GM19025 (cell line): ENCODE measurements around the gene SLIT3.

Experiments used
- ATAC-seq: cut with Tn5 transposase; IDR thresholded peaks from one replicate; pipeline ENCODE4 v1.9.1; 2021; ENCODE audit warnings: mild to moderate bottlenecking, low read depth, moderate library complexity; ENCODE audit not compliant: unreplicated experiment

Gene SLIT3

DNA sequence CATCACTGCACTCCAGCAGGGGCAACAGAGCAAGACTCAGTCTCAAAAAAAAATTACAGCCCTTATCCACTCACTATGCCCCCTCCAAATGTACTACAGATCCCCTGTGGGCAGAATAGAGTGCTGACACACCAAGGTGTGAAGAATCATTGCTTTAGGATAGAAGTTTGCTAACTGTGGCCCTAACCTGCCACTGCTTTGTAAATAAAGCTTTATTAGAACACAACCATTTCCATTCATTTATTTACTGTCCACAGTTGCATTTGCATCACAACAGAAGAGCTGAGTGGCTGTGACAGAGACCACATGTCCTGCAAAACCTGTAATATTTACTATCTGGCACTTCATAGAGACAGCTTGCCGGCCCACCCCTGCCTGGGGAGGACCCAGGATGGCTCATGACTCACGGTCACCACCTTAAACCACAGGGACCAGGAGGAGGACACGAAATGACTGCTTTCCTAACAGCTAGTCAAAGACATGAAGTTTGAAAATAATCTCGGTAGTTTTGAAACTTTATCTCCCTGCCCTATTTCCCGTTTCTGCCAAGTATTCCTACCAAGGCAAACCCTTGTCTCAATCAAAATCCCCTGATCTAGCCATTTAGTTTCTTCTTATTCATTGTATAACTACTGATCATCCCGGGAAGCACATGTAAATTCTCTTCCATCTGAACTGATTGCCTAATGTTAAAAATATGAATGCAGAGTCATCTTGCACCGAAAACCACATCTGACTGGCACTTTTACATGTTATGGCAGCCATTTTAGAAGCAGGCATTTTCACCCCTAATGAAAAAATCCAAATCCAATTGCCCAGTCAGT, 206.1 kb downstream of the SLIT3 start:
- ATAC-seq: no peak

DNA sequence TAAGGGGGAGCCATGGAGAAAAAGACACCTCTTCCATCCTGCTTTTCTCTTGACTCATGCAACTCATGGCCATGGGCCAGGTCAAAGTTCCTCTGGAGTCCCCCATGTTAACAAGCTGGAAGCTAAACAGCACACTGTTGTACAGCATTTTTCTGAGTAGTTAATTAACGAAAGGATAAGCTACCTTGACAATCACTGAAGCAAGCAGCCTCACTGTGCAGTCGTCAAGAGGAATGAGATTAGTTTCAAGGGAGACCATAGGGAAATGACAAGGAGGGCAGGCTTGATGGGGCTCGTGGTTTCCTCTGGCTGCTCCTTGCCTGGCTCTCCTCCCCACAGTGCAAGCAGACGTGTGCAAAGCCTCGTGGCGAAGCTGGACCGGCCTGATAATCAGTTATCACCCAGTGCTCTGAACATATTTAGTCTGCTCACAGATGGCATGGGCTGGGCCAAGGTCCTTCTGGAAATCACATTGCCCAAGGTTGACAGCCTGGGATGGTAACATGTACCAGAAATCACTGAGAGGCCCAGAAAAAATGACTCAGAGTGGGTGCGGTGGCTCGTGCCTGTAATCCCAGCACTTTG, 209.5 kb downstream of the SLIT3 start:
- ATAC-seq: no peak

DNA sequence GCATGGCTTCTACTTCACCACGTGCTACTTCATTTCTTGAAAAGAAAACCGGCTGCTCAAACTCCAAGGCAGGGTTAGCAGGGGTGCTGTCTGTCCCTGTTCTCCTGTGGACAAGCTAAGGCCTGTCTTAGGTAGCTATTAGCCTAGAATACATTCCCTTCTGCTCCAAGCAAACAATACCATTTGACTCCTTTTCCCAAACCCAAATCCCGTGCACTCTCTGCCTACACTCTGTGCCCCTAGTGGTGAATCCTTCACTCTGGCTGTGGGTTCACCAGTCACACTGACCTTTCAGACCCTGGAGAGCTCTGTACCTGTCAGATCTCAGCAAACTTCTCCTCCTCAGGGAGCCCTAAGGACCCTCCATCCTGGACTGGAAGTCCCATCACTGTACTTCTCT, 211.6 kb downstream of the SLIT3 start:
- ATAC-seq: no peak

GRCh38 chr5:169088028-169088725, 212.8 kb downstream of the SLIT3 start:
- ATAC-seq: no peak

- ATAC-seq: no peak
Observed at GRCh38 chr5:169085636-169086035, 215.3 kb downstream of the SLIT3 start.

GRCh38 chr5:169085212-169085611, 215.7 kb downstream of the SLIT3 start:
- ATAC-seq: no peak

- ATAC-seq: no peak
Observed at GRCh38 chr5:169084775-169085174, 216.2 kb downstream of the SLIT3 start.

- no peak for ATAC-seq
Observed at GRCh38 chr5:169083394-169084018, 217.4 kb downstream of the SLIT3 start.

GRCh38 chr5:169081000-169081724, 219.8 kb downstream of the SLIT3 start:
- ATAC-seq: no peak

DNA sequence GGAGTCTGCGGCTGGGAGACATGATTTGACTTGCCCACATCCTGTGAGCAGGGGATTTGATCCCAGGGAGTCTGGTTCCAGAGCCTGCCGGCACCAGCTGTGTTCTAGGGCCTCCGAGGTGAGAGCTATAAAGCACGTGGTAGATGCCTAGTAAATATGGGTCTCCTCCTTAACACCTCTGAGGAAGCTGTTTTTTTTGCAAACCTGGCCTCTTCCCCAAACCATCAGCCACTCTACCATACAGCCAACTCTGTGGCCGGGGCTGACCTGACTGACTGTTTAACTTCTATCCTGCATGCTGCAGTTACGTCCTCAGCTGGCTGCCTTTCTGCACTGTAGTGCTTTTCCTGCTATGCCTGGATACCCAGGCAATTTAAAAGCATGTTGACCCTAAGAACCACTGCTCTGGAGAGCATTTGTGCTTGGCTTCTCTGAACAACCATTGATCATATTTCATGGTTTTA, 220.5 kb downstream of the SLIT3 start:
- ATAC-seq: no peak

DNA sequence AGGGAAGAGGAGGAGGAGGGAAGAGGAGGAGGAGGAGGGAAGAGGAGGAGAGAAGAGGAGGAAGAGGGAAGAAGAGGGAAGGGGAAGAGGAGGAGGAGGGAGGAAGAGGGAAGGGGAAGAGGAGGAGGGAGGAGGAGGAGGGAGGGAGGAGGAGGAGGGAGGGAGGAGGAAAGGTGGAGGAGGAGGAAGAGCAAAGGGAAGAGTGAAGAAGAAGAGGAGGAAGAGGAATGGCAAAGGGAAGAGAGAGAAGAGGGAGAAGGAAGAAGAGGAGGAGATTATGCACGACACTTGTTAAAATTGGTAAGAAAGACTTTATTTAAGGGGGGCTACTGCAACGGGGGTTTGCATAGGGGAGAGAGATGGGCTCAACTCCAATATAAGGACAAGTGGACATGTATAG, 221.2 kb downstream of the SLIT3 start:
- no peak for ATAC-seq

DNA sequence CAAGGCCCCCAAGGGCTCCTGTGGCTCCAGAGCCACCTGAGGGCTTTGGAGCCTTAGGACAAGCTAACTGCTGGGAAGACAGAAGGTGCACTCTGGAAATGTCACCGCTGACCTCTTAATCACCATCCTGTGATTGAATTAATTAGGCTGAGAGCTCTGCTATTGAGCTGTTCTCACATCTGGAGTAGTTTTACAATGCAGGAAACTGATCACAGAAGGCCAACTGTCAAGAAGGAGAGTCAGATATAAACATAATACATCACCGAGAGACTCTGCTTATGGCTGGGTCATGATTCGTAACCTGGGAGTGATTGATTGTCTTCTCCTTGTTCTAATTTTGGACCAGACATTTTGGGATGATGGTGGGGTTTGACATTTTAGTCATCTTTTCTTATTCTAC, 226.1 kb downstream of the SLIT3 start:
- ATAC-seq: no peak

DNA sequence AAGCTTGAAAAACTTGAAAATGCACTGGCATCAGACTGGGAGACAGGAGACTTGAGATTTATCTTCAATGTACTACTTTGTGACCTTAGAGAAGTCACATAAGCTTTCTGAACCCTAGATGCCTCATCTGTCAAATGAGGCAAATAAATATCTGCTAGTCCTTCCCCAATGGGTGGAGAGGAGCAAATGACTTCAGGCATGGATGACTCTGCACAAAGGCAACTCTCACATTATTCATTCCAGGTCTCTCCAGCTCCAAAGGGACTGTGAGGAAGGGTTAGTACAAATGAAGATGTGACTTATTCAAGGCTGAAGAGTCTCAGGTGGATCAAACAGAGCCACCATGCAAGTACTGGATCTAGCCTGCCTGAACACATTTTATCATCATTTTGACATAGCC, 228.7 kb downstream of the SLIT3 start:
- ATAC-seq: no peak

DNA sequence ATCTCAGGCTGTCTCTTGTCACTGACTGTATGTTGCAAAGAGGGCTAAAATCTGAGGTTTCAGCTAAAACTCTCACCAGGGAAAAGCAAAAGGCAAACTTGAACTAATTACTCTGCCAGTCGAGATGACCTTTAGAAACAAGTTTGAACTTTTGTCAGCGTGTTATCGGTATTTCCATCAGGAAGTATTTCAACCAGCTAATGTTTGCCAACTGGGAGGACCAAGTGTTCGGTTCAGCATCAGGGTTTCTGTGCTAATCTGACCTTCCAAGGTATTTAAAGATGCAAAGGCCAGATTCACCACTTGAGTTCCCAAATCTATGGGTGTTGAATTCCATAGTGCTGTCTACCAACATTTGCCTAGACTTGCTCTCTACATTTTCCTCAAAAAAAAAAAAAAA, 230.5 kb downstream of the SLIT3 start:
- no peak for ATAC-seq

- ATAC-seq: no peak
Observed at GRCh38 chr5:169067751-169068173, 233.2 kb downstream of the SLIT3 start.

GRCh38 chr5:169065400-169065799, 235.5 kb downstream of the SLIT3 start:
- ATAC-seq: no peak

GRCh38 chr5:169064093-169064492, 236.8 kb downstream of the SLIT3 start:
- ATAC-seq: no peak

DNA sequence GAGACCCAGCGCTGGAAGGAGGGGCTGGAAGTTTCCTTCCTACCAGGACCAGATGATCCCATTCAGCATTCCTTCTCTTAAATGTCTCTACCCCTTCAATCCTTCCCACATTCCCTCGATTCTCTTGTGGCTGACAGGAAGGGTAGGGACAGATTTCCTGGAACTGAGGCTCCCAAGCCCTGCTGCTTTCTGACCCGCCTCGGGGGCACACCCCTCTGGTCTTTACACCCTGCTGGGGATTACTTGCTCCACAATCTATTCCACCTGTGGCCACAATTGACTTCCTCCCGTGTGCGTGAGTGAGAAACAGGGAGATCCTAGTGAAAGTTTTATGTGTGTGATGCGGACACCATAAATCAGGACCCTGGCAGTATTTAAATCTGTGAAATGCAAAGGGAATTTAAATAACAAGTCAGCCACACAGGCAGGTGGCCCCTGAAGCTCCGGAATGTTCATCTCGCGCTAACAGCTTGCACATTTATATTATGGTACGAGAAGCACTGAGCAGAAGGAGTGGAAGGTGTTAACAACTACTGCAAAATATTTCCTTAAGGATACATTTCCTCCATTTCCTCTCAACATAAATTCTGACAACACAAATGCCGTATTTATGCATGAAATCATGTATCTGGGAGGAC, 237.5 kb downstream of the SLIT3 start:
- no peak for ATAC-seq

DNA sequence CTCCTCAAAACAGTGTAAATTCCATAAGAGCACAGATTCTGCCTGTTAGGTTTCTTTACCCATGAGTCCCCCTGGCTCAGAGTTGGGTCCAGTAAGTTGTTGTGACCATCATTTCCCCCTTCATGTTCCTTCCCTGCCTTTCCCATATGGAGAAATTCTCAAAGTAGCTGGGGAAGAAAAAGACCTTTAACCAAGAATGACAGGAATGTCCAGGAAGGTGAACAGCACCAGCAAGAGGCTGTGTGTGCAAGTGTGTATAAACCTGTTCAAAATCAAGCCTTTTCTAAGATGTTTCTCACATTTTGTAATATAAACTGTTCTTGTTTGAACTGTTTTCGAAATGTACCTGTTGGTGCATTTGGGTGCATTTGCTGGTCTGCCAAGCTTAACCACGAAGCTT, 238.2 kb downstream of the SLIT3 start:
- ATAC-seq: no peak

DNA sequence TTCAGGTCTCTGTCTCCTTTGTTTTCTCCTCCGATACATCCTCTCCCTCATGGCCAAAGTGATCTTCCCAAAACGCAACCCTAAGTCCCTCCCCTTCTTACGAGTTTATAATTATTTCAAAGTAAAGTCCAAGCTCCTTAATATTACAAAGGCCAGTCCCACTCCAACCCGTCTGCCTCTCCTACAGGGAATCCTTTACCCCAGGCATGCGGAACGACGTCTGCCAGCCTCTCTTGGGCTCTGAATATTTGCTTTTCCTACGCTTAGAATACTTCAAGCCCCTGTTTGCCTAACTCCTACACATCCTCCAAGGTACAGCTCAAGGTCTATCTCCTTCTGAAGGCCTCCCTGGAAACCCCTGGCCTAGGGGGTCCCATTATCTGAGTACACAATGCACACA, 246.4 kb downstream of the SLIT3 start:
- no peak for ATAC-seq
